GM21737 (cell line): ENCODE measurements around the gene MCF2L2.
A peak's percentile ranks its signal among the peaks of the same experiment; 100 is the strongest.
"Not testable (repeated sequence)": the region's sequence is repeated elsewhere in the genome, so short reads cannot be mapped to it uniquely, and the experiment has no call there.

Experiments used
- ATAC-seq: cut with Tn5 transposase; IDR thresholded peaks from one replicate; pipeline ENCODE4 v1.9.1; 2021; ENCODE audit warnings: mild to moderate bottlenecking, moderate library complexity; ENCODE audit not compliant: unreplicated experiment

MCF2L2 gene

GRCh38 chr3:183428447-183429211 is at the start of gene MCF2L2:
Gene MCF2L2, minus strand, starts transcription at chr3:183428619. Its CDS starts 642 bp downstream, at chr3:183427977.
- ATAC-seq = peak; percentile 69

GRCh38 chr3:183477801-183478456 is 49.5 kb upstream of the MCF2L2 start:
- no peak for ATAC-seq

- not testable (repeated sequence) for ATAC-seq
Observed at GRCh38 chr3:183475764-183476162, 47.3 kb upstream of the MCF2L2 start.

GRCh38 chr3:183475016-183475763 is 46.8 kb upstream of the MCF2L2 start:
- no peak for ATAC-seq

- ATAC-seq = no peak
Observed at GRCh38 chr3:183473969-183474368, 45.5 kb upstream of the MCF2L2 start.

GRCh38 chr3:183472155-183472554 is 43.7 kb upstream of the MCF2L2 start:
- ATAC-seq = no peak

GRCh38 chr3:183468424-183468823 is 40.0 kb upstream of the MCF2L2 start:
- no peak for ATAC-seq

- no peak for ATAC-seq
Observed at GRCh38 chr3:183466575-183466974, 38.2 kb upstream of the MCF2L2 start.

GRCh38 chr3:183465710-183466109 is 37.3 kb upstream of the MCF2L2 start:
- ATAC-seq = not testable (repeated sequence)

- no peak for ATAC-seq
Observed at GRCh38 chr3:183464480-183464879, 36.1 kb upstream of the MCF2L2 start.

- ATAC-seq = no peak
Observed at GRCh38 chr3:183460081-183461055, 31.9 kb upstream of the MCF2L2 start.

GRCh38 chr3:183455089-183455488 is 26.7 kb upstream of the MCF2L2 start:
- no peak for ATAC-seq

GRCh38 chr3:183454064-183454463 is 25.6 kb upstream of the MCF2L2 start:
- no peak for ATAC-seq

- ATAC-seq = no peak
Observed at GRCh38 chr3:183449791-183450190, 21.4 kb upstream of the MCF2L2 start.

GRCh38 chr3:183449391-183449790 is 21.0 kb upstream of the MCF2L2 start:
- no peak for ATAC-seq

GRCh38 chr3:183448369-183449128 is 20.1 kb upstream of the MCF2L2 start:
- no peak for ATAC-seq

- no peak for ATAC-seq
Observed at GRCh38 chr3:183447206-183448001, 19.0 kb upstream of the MCF2L2 start.

- no peak for ATAC-seq
Observed at GRCh38 chr3:183446838-183447205, 18.4 kb upstream of the MCF2L2 start.

- ATAC-seq = no peak
Observed at GRCh38 chr3:183444748-183445147, 16.3 kb upstream of the MCF2L2 start.
